ENCODE results near the gene FAM98C.

Gene FAM98C

DNA sequence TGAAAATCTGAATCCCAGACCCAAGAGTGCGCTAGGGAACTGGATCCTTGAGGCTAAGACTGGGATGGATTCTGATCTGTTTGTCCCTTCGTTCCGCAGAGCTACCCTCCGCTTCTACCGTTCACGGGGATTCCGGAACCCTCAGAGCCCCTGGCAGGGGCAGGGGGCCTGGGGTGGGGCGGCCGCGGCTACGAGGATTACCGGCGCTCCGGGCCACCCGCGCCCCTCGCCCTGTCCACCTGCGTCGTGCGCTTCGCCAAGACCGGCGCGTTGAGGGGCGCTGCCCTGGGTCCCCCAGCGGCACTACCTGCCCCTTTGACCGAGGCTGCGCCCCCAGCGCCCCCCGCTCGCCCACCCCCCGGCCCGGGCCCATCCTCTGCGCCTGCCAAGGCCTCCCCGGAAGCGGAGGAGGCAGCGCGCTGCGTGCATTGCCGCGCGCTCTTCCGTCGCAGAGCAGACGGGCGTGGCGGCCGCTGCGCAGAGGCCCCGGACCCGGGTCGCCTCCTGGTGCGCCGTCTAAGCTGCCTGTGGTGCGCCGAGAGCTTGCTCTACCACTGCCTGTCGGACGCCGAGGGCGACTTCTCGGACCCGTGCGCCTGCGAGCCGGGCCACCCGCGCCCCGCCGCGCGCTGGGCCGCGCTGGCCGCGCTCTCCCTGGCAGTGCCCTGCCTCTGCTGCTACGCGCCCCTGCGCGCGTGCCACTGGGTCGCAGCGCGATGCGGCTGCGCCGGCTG lies 7.3 kb upstream of the FAM98C start:
- H3K4me2 ChIP-seq: peak overlapping the region in 9 of 11 experiments; percentile 25 to 54 (median 37); a peak in 13 of 22 replicates
- peaks cover 0 to 22% (median 6%) of the 10 kb centered on the region in 11 experiments; a peak in 8 of 22 replicates for H4K20me1 ChIP-seq
- H3K27ac ChIP-seq: no peak overlapping the region
- peaks cover 0 to 5% (median 2%) of the 10 kb centered on the region in 10 experiments; a peak in 4 of 20 replicates for H3K4me1 ChIP-seq
- H3K9me3 ChIP-seq (replicated peaks in 1 of 11): peaks cover 0 to 18% (median 5%) of the 10 kb centered on the region in 11 experiments; a peak in 12 of 22 replicates
- H3K4me3 ChIP-seq: peak overlapping the region in 3 of 10 experiments; percentile 18 to 46 (median 21); a peak in 4 of 20 replicates
- H3K36me3 ChIP-seq: peaks cover 0 to 14% (median 0%) of the 10 kb centered on the region in 11 experiments; a peak in 2 of 22 replicates
- H3K27me3 ChIP-seq: peaks cover 75 to 97% (median 81%) of the 10 kb centered on the region in 11 experiments
- TF ChIP-seq Cebpa-rat (IDR thresholded peaks at IDR 0.05): no peak
- H3K9ac ChIP-seq: no peak overlapping the region

DNA sequence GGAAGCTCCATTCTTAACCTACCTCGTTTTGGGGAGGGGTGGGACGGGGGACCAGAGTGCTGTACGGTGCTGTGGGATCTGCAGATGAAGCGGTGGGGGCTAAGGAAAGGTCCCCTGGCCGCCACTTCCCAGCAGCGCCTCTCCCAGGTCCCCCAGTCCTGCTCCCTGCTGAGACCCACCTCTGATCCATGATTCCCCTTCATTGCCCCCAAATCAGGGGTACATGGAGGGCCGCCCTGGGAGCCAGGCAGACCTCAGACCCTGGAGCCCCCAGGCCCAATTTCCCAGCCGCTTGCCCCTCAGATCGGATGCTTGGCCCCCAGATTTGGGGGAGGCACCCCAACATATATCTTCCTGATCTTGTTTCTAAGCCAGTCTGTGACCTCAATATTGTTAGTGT lies 3.8 kb upstream of the FAM98C start:
- Histone ChIP-seq H3K4me1 (peaks cover 4 to 16% (median 11%) of the 10 kb centered on the region in 10 experiments; a peak in 17 of 20 replicates), H3K27ac (no peak overlapping the region), H3K4me2 (no peak overlapping the region), H3K4me3 (no peak overlapping the region), H4K20me1 (peaks cover 0 to 12% (median 0%) of the 10 kb centered on the region in 11 experiments; a peak in 4 of 22 replicates), H3K9ac (no peak overlapping the region), H3K9me3 (replicated peaks in 1 of 11) (peaks cover 0 to 18% (median 5%) of the 10 kb centered on the region in 11 experiments; a peak in 12 of 22 replicates), H3K36me3 (peaks cover 0 to 5% (median 0%) of the 10 kb centered on the region in 11 experiments; a peak in 2 of 22 replicates), H3K27me3 (peaks cover 40 to 62% (median 46%) of the 10 kb centered on the region in 11 experiments)
- no peak for TF ChIP-seq Cebpa-rat (IDR thresholded peaks at IDR 0.05)

DNA sequence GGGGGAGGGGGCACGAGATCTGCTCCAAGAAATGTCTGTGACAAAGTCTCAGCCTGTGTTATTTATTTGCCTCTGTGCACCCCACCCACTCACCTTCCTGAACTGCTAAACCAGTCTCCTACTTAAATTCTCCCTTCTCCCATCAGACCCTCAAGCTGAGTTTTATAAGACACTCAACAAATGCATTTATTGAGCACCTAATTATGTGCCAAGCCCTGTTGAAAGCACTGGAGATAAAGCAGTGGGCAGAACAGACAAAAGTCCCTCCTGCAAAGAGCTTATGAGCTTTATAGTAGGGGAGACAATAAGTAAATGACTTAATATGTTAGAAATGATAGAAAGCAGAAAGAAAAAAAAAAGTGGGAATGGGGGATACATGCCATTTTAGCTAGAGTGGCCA lies 3.4 kb upstream of the FAM98C start:
- peaks cover 35 to 57% (median 42%) of the 10 kb centered on the region in 11 experiments for H3K27me3 ChIP-seq
- no peak for TF ChIP-seq Cebpa-rat (IDR thresholded peaks at IDR 0.05)
- no peak overlapping the region for H3K4me2 ChIP-seq
- no peak overlapping the region for H3K27ac ChIP-seq
- peaks cover 0 to 8% (median 0%) of the 10 kb centered on the region in 11 experiments; a peak in 4 of 22 replicates for H4K20me1 ChIP-seq
- no peak overlapping the region for H3K4me3 ChIP-seq
- peaks cover 8 to 18% (median 15%) of the 10 kb centered on the region in 10 experiments; a peak in 17 of 20 replicates for H3K4me1 ChIP-seq
- H3K36me3 ChIP-seq: peaks cover 0 to 5% (median 0%) of the 10 kb centered on the region in 11 experiments; a peak in 1 of 22 replicates
- no peak overlapping the region for H3K9ac ChIP-seq
- peaks cover 0 to 18% (median 5%) of the 10 kb centered on the region in 11 experiments; a peak in 12 of 22 replicates for H3K9me3 ChIP-seq (replicated peaks in 1 of 11)

DNA sequence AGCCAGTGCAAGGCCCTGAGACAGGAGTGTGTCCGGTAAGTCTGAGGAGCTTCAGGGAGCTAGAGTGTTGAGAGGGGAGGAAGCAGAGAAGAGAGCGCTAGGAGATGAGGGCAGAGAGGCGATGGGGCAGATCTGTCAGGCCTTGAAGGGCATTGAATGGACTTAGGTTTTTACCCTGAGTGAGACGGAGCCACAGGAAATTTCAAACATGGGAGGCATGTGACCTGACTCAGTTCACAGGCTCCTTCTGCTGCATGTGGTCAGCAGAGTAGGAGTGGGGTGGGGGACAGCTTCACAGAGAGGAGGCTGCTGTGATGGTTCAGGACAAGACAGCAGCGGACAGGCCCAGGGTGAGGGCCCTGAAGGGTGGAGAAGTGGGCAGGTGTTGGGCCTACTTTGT lies 2.5 kb upstream of the FAM98C start:
- H3K9me3 ChIP-seq (replicated peaks in 1 of 11): peaks cover 0 to 10% (median 5%) of the 10 kb centered on the region in 11 experiments; a peak in 9 of 22 replicates
- peaks cover 0 to 9% (median 0%) of the 10 kb centered on the region in 11 experiments; a peak in 4 of 22 replicates for H4K20me1 ChIP-seq
- no peak overlapping the region for H3K9ac ChIP-seq
- TF ChIP-seq Cebpa-rat (IDR thresholded peaks at IDR 0.05): no peak
- H3K36me3 ChIP-seq: peaks cover 0 to 11% (median 2%) of the 10 kb centered on the region in 11 experiments; a peak in 7 of 22 replicates
- no peak overlapping the region for H3K4me3 ChIP-seq
- no peak overlapping the region for H3K27ac ChIP-seq
- peaks cover 27 to 49% (median 33%) of the 10 kb centered on the region in 11 experiments for H3K27me3 ChIP-seq
- peaks cover 8 to 18% (median 16%) of the 10 kb centered on the region in 10 experiments; a peak in 17 of 20 replicates for H3K4me1 ChIP-seq
- no peak overlapping the region for H3K4me2 ChIP-seq

DNA sequence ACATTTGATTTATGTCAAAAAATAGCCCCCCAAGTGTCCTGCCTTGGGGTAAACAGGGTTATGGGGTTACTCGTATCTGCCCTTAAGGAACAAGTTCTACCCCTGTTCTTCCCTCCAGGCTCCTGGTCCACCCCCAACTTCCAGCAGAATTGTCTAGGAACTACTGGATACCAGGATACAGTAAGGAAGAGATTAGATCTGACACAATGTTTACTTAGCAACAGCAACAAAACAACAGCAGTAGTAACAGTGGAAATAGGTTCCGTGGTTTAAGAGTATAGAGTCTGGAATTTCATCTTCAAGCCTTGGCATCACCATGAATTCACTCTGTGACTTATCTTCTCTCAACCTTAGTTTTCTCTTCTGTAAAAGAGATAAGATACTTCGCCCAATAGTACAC lies 1.7 kb upstream of the FAM98C start:
- no peak for TF ChIP-seq Cebpa-rat (IDR thresholded peaks at IDR 0.05)
- Histone ChIP-seq H3K9me3 (replicated peaks in 1 of 11) (peaks cover 0 to 5% (median 0%) of the 10 kb centered on the region in 11 experiments; a peak in 4 of 22 replicates), H3K27ac (no peak overlapping the region), H4K20me1 (peaks cover 0 to 10% (median 0%) of the 10 kb centered on the region in 11 experiments; a peak in 4 of 22 replicates), H3K36me3 (peaks cover 0 to 13% (median 4%) of the 10 kb centered on the region in 11 experiments; a peak in 13 of 22 replicates), H3K4me1 (peaks cover 8 to 17% (median 13%) of the 10 kb centered on the region in 10 experiments; a peak in 17 of 20 replicates), H3K4me3 (no peak overlapping the region), H3K4me2 (no peak overlapping the region), H3K9ac (no peak overlapping the region), H3K27me3 (peaks cover 19 to 41% (median 25%) of the 10 kb centered on the region in 11 experiments)

DNA sequence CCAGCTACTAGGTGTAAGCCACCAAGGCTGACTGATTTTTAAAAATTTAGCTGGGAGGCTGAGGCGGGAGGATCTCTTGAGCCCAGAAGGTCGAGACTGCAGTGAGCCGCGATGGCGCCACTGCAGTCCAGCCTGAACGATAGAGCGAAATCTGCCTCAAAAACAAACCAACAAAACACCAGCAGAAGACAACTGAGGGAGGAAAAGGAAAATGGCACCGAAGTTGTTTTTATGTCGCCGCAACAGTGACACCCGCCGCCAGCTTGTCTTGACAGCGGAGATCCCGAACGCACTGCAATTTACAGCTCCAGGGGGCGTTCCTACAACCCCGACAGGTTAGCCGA lies 298 bp upstream of the FAM98C start:
- Histone ChIP-seq H3K9me3 (replicated peaks in 1 of 11) (no peaks in the 10 kb centered on the region), H3K9ac (peak overlapping the region in 10 of 11 experiments; percentile 24 to 63 (median 52); a peak in 15 of 22 replicates), H3K4me2 (peak overlapping the region; percentile 72 to 90 (median 82)), H3K27me3 (peaks cover 5 to 27% (median 11%) of the 10 kb centered on the region in 11 experiments), H3K36me3 (peaks cover 6 to 27% (median 15%) of the 10 kb centered on the region in 11 experiments; a peak in 18 of 22 replicates), H3K27ac (peak overlapping the region in 4 of 11 experiments; percentile 25 to 61 (median 48); a peak in 6 of 22 replicates), H4K20me1 (peaks cover 0 to 10% (median 0%) of the 10 kb centered on the region in 11 experiments; a peak in 2 of 22 replicates), H3K4me1 (peaks cover 8 to 17% (median 13%) of the 10 kb centered on the region in 10 experiments; a peak in 17 of 20 replicates), H3K4me3 (peak overlapping the region in 8 of 10 experiments; percentile 38 to 93 (median 52); a peak in 14 of 20 replicates)
- TF ChIP-seq Cebpa-rat (IDR thresholded peaks at IDR 0.05): no peak

DNA sequence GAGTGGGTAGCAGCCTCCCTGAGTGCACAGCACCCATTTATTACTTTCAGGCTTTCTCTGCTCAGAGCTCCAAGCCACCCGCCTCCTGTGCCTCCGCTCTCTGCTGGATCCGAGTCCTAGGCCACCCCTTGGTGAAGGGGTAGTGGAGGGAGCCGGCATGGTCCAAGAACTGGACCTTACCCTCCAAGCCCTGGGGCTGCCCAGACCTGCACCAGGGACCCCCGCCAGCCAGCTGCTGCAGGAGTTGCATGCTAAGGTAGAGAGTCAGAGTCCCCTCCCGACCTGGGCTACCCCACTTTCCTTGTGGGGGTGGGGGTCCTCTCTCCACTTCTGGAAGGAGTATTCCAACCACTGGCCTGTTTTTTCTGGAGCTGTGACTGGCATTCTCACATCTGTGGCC lies 2.0 kb downstream of the FAM98C start:
- Histone ChIP-seq H3K4me2 (peak overlapping the region in 2 of 11 experiments; percentile 92 to 93; a peak in 1 of 22 replicates), H3K36me3 (peaks cover 6 to 45% (median 15%) of the 10 kb centered on the region in 11 experiments; a peak in 18 of 22 replicates), H3K4me1 (peaks cover 8 to 20% (median 13%) of the 10 kb centered on the region in 10 experiments; a peak in 18 of 20 replicates), H3K9me3 (replicated peaks in 1 of 11) (no peaks in the 10 kb centered on the region), H3K27me3 (peaks cover 0 to 6% (median 0%) of the 10 kb centered on the region in 11 experiments; a peak in 2 of 22 replicates), H4K20me1 (peaks cover 0 to 10% (median 0%) of the 10 kb centered on the region in 11 experiments; a peak in 2 of 22 replicates), H3K9ac (no peak overlapping the region; a peak in 1 of 22 replicates), H3K27ac (no peak overlapping the region), H3K4me3 (no peak overlapping the region)
- TF ChIP-seq Cebpa-rat (IDR thresholded peaks at IDR 0.05): no peak

DNA sequence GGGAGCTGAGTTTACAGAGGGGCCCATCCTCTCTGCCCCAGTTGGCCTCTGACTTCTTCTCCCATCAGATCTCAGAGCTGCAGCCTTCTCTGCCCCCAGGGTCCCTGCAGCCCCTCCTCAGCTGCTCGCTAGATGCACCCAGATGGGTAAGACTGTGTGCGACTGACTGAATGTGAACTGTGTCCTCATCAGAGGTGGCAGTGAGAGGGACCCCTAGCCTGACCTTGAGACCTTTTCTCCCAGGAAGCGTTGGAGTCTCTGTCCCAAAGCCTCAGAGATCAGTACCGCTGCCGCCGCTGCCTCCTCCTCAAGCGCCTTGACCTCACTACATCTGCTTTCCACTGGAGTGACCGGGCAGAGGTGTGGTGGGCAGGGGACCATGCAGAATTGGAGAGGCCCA lies 2.4 kb downstream of the FAM98C start:
- Histone ChIP-seq H3K4me1 (peaks cover 8 to 23% (median 13%) of the 10 kb centered on the region in 10 experiments; a peak in 18 of 20 replicates), H3K27me3 (peaks cover 0 to 4% (median 0%) of the 10 kb centered on the region in 11 experiments; a peak in 2 of 22 replicates), H3K27ac (no peak overlapping the region), H4K20me1 (peaks cover 0 to 10% (median 0%) of the 10 kb centered on the region in 11 experiments; a peak in 2 of 22 replicates), H3K4me3 (no peak overlapping the region), H3K4me2 (no peak overlapping the region), H3K9me3 (replicated peaks in 1 of 11) (no peaks in the 10 kb centered on the region), H3K36me3 (peaks cover 6 to 49% (median 15%) of the 10 kb centered on the region in 11 experiments; a peak in 18 of 22 replicates), H3K9ac (no peak overlapping the region)
- TF ChIP-seq Cebpa-rat (IDR thresholded peaks at IDR 0.05): no peak

All from BLaER1 treated with 17β-estradiol and CSF1 and Interleukin-3, amounts not matched to agents 10 nM and 100 nM (cell line).